Hematopoietic multipotent progenitor cell treated with erythropoietin and hydrocortisone succinate and interleukin-3 and kit ligand, for 8 days (in vitro differentiated cells): ENCODE results near the gene GNA15.
"Not testable (repeated sequence)": the region's sequence is repeated elsewhere in the genome, so short reads cannot be mapped to it uniquely, and the experiment has no call there.

ENCODE experiments used
- DNase-seq: peaks from one replicate; pipeline ENCODE4 v3.0.0-alpha.2; 2015

GNA15 gene

DNA sequence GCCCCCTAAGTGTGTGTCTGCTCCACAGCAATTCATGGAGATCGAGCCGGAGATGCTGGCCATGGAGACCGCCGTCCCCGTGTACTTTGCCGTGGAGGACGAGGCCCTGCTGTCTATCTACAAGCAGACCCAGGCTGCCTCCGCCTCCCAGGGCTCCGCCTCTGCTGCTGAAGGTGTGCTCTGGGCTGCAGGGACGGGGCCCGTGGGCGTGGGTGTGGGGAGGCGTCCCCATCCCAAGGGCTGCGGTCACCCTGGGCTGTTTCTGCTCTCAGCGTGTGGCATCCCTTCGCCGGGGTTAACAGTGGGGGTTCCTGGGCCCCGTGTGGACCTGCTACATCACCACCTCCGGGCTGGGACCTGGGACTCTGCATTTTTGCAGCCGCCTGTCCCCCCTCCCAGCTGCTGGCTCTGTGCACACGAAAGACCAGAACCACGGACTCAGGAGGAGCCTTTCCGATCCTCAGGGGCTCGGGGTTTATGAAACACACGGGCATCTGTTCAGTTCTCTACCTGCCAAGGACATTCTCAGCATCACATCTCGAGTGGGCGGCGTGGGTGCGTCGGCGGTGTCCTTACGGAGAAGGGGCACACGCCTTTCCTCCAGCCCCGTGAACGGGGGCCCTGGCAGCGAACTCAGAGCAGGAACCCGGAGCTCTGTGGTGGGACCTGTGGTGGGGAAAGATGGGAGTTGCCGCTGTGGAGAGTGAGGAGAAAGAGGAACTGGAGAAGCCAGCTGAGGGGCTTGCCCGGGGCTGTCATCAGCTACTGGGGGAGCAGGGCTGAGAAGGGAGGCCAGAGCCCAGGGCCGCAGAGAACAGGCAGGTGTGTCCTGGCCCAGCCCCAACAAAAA is 57.6 kb downstream of the GNA15 start:
- peak; percentile 62 for DNase-seq

DNA sequence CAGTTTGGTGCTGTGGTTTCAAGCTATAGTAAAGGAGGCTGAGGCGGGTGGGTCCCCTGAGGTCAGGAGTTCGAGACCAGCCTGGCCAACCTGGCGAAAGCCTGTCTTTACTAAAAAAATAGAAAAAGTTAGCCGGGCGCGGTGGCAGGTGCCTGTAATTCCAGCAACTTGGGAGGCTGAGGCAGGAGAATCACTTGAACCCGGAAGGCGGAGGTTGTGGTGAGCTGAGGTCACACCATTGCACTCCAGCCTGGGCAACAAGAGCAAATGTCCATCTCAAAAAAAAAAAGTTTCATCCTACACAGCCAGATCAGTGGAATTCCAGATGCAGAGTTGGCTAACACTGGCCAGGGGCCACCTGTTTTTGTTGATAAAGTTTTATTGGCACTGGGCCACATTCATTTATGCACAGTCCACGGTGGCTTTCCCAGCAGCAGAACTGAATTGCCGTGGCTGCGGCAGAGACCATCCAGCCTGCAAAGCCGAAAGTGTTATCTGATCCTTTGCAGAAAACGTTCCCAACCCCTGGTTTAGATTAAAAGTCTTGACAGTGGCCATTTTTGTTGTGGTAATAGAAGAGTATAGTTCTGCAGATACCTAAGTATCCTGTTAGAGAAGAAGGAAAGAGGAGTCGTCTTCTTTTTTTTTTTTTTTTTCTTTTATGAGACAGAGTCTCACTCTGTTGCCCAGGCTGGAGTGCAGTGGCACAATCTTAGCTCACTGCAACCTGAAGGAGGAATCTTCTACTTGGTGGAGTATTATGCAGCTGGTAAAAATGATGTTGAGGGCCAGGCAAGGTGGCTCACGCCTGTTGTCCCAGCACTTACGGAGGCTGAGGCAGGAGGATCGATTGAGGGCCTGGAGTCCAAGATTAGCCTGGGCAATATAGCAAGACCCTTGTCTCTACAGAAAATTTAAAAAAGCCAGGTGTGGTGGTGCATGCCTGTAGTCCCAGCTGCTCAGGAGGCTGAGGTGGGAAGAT is 58.6 kb downstream of the GNA15 start:
- peak; percentile 97 for DNase-seq

DNA sequence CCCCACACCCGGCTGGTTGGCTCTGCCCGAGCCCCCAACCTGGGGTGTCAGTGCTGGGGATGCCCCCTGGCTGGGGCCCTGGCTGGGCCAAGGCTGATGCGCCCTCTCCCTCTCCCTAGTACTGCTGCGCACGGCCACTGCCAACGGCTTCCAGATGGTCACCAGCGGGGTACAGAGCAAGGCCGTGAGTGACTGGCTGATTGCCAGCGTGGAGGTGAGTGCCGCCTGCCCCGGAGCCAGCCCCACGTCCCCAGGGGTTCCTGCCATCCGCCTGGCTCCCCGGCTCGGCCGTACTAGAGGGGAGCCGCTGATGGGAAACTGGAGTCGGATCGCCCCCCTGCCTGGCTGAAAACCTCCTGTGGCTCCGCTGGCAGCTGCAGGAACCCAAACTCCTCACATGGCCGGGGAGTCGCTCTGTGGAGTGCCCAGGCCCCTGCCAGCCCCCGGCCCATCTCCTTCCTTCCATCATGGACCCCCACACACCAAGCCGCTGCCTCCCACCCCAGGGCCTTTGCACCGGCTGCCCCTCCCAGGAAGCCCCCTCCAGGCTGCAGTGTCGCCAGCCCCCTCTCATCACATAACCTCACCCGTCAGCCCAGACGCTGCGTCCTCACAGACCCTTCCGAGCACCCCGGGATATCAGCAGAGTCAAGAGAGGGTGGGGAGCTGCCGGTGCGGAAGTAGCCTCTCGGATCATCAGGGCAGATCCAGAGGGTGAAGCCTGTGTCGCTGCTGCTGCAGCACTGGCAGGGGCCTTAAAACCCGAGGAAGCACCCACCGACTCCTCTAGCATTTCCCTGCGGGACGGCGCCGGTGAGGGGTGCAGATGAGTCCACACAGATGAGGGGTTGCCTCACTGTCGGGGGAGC is 60.5 kb downstream of the GNA15 start:
- no peak for DNase-seq

DNA sequence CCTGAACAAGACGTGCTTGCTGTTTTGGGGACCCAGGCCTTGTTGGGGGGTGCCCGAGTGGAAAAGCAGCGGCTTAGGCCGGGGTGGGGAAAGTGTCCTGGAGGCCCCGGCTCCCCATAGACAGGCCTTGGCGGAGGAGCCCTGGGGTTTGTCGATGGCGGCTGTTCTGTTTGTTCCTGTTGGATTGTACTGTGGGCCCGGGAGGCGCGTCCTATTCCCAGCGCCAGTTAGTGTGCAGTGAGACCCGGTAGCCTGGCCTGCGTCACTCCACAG is 61.0 kb downstream of the GNA15 start:
- no peak for DNase-seq

DNA sequence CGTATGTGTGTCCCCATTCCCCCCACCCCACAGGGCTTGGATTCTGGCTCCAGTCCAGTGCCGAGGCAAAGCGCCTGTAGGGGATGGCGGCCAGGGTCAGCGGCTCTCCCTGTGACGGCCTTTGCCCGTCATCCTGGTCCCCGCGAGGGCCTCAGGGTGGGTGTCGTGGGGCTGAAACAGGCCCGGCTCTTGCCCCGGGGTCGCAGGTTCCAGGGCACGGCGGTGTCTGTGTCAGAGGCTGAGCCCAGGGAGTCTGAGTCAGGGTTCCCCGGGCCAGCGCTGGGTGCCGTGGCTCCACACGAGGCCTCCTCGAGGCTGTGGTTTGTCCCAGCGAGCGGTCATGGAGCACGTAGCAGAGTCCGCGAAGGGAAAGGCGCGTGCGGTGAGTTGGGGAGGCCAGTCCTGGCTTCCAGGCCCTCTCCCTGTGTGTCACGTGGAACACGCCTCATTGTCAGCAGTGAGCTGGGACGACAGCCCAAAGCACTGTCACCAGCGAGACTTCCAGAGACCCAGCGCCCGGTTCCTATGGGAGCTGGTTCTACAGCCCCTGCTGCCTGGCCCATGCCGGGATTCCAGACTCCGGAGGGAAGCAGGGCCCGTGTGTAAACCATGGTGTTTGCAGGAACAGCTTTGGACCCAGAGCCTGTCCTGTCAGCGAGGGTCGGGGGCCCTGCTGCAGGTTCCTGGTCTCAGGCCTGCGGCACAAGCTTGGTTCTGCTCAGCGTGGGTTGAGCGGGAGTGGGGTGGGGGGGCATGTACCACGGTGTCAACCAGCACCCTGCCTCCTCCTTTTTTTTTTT is 63.3 kb downstream of the GNA15 start:
- no peak for DNase-seq

DNA sequence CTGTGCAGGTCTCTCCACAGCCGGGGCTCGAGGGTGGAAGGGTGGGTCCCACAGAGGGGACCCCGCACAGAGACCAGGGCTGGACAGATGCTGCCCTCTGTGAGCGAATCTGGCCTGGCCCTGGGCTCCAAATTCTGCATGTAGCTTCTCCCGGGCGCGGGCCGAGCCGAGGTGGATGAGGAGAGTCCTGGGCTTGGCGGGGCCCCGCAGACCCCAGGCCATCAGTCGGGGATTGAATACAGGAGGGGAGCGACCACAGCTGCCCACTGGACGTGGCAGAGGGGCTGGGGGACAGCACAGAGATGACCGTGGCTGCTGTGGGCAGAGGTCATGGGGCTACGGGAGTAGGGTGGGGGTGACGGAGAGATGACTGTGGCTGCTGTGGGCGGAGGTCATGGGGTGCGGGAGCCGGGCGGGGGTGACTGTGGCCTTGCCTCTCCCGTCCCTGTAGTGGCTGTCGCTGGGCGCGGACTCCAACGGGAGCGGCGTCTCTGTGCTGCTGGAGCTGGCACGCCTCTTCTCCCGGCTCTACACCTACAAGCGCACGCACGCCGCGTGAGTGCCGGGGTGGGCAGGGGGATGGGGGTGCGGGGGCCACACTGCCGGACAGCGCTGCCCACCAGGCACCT is 65.4 kb downstream of the GNA15 start:
- DNase-seq, result no peak

DNA sequence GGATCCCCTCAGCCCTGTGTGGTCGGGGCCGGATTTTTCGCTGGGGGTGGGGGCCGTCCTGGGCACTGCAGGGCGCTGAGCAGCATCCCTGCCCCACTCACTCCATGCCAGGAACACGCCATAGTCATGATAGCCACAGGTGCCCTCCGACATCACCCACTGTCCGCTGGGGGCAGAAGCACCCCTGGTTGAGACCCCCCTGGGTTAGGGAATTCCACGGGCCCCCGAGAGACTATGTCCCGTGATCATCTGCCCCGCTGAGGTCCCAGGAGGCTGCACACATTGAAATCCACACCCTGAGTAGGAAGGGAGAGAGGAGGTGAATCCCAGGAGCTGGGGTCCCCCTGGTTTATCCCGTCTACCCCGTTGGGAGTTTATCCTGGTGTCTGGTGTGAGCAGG is 66.1 kb downstream of the GNA15 start:
- no peak for DNase-seq

DNA sequence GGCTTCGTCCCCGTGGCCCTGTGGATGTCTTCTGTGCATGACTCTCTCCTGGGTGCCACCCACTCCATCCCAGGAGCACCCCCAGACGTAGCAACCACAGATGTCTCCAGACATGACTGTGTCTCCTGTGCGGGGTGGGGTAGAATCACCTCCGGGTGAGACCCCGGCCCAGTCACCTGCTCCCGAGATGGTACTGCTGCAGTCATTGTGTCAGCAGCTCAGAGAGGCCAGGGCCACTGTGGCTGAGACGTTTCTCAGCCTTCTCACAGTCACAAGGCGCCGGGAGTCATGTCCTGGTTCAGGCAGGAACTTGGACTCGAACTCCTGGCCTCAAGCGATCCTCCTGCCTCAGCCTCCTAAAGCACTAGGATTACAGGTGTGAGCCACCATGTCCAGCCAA is 66.5 kb downstream of the GNA15 start:
- no peak for DNase-seq

DNA sequence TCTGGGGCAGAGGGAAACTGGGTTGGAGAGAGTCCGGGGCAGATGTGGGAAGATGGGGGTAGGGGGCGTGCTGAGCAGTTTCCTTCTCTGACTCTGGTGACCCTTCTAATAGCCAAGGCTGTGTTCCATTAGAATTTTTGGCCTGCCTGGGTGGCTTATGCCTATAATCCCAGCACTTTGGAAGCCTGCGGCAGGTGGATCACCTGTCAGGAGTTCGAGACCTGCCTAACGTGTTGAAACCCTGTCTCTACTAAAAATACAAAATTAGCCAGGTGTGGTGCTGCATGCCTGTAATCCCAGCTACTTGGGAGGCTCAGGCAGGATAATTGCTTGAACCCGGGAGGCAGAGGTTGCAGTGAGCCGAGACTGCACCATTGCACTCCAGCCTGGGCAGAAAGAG is 67.1 kb downstream of the GNA15 start:
- DNase-seq, result not testable (repeated sequence)

DNA sequence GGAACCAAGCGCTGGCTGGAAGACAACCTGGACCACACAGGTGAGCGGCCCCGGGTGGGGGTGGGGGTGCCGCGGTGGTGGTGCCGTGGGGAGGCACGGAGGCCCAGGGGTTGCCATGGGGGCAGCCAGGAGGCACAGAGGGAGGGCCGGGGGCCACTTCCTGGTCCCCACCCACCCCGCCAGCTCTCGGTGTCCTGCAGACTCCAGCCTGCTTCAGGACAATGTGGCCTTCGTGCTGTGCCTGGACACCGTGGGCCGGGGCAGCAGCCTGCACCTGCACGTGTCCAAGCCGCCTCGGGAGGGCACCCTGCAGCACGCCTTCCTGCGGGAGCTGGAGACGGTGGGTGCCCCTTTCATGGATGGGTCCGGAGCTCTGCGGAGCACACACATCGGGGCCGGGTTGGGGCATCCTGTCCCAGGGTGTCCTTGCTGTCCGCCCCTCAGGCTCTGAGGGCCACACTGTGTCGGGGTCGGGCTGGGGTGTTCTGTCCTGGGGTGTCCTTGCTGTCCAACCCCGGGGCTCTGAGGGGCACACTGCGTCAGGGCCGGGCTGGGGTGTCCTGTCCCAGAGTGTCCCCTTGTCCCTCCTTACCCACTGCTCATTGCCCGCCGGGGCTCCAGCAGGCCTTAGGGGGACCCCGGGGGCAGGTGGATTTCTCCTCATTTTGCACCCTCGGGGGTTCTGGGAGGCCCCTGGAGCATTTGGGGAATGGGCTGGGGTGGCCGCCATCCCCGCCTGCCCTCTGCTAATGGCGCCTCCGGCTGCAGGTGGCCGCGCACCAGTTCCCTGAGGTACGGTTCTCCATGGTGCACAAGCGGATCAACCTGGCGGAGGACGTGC is 68.2 kb downstream of the GNA15 start:
- DNase-seq, result no peak

DNA sequence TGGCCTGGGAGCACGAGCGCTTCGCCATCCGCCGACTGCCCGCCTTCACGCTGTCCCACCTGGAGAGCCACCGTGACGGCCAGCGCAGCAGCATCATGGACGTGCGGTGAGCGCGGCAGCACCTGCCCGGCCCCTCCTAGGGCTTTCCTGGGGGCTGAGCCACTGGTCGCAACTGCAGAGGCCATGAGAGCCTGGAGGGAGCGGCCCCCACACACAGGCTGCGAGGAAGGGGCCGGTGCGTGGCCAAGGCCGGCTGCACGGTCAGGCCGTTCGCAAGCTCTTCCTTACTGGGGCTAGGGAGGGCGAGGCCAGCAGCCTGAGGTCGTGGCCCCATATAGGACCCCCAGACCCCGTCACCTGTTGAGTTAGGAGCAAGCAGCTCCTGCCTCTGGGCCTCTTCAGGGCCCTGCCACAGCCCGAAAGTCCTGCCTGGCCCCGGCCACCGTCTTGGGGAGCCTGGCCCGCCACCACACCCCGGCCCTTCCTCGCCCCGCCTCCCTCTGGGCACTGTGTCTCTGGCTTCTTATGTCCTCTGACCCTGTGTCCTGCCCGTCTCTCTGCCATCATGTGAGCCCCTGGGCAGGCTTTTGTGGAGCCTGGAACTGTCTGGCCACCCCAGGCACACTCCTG is 68.9 kb downstream of the GNA15 start:
- DNase-seq, result no peak

DNA sequence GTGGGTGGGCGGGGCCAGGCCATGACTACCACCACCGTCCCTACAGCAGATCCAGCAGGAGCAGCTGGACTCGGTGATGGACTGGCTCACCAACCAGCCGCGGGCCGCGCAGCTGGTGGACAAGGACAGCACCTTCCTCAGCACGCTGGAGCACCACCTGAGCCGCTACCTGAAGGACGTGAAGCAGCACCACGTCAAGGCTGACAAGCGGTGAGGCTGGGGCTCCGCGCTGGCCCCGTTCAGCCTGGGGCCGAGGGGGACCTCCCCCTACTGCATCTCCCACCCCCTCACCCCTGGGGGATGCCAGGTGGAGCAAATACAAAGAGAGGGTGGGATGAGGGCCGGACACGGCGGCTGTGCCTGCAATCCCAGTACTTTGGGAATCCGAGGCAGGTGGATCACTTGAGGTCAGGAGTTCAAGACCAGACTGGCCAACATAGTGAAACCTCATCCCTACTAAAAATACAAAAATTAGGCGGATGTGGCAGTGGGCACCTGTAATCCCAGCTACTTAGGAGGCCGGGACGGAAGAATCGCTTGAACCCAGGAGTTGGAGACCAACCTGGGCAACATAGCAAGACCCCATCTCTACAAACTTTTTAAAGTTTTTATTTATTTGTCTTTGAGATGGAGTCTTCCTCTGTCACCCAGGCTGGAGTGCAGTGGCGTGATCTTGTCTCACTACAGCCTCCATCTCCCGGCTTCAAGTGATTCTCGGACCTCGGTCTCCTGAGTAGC is 70.6 kb downstream of the GNA15 start:
- DNase-seq, result no peak

DNA sequence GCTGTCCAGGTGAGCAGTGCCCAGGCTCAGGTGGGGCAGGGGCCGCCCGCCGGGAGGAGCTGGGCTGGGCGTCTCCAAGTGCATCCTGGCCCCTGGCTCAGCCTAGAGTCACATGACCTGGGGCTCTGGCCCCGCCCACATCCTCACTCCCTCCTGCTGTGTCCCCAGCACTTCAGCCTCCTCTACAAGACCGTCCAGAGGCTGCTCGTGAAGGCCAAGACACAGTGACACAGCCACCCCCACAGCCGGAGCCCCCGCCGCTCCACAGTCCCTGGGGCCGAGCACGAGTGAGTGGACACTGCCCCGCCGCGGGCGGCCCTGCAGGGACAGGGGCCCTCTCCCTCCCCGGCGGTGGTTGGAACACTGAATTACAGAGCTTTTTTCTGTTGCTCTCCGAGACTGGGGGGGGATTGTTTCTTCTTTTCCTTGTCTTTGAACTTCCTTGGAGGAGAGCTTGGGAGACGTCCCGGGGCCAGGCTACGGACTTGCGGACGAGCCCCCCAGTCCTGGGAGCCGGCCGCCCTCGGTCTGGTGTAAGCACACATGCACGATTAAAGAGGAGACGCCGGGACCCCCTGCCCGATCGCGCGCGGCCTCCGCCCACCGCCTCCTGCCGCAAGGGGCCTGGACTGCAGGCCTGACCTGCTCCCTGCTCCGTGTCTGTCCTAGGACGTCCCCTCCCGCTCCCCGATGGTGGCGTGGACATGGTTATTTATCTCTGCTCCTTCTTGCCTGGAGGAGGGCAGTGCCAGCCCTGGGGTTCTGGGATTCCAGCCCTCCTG is 71.8 kb downstream of the GNA15 start:
- no peak for DNase-seq

DNA sequence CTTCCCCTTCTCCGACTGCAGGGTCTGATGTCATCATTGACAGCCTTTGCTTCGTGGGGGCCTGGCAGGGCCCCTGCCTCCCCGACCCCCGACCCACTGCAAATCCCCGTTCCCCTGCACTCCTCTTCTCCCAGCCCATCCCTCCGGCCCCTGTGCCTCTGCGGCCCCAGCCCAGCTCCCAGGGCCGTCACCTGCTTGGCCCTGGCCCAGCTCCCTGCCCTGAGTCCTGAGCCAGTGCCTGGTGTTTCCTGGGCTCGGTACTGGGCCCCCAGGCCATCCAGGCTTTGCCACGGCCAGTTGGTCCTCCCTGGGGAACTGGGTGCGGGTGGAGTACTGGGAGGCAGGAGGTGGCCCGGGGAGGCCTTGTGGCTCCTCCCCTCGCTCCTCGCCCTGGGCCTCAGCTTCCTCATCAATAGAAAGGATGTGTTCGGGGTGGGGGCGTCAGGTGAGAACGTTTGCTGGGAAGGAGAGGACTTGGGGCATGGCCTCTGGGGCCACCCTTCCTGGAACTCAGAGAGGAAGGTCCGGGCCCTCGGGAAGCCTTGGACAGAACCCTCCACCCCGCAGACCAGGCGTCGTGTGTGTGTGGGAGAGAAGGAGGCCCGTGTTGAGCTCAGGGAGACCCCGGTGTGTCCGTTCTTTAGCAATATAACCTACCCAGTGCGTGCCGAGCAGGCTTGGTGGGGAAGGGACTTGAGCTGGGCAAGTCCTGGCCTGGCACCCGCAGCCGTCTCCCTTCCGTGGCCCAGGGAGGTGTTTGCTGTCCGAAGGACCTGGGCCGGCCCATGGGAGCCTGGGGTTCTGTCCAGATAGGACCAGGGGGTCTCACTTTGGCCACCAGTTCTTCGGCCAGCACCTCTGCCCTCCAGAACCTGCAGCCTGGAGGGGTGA is 72.7 kb downstream of the GNA15 start:
- no peak for DNase-seq

DNA sequence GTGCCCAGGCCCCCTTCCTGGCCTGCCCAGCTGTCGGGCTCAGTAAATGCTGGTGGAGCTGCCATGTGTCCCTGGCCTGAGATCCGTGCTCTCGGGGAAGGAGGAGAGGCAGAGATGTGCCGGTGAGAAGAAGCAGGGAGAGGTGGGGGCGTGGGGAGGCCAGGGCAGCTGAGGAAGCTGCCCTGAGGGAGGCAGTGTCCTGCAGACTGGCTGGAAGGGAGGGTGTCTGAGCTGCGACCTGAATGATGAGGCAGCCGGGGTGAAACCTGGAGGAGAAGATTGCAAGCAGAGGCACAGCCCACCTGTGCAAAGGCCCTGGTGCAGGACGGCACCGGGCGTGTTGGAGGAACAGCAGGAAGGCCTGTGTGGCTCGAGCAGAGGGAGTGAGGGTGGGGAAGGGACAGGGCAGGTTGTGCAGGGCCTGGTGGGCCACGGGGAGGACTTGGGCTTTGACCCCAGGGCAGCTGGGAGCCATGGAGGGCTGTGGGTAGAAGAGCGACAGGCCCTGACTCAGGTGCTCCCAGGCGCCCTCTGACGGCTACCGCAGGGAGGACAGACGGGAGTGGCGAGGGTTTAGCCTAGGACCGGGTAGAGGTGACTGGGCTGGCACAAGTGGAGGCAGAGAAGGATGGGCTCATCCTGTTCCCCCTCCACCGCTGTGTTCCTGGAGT is 74.6 kb downstream of the GNA15 start:
- DNase-seq, result peak; percentile 70

DNA sequence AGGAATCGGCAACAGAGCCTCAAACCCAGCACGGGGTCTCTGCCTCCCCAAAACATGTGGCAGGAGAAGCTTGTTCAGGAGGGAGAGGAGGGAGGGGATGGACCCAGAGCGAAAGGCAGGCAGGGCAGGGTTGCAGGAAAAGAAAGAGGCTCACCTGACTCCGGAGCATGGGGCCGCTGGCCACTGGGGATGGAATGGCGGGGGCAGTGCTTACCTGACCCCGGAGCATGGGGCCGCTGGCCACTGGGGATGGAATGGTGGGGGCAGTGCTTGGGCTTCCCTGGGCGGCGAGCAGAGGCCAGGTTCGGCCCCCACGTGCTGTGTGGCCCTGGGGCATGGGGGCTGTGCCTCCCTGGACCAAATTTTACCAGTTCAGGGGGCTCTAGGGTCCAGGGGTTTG is 75.4 kb downstream of the GNA15 start:
- no peak for DNase-seq

DNA sequence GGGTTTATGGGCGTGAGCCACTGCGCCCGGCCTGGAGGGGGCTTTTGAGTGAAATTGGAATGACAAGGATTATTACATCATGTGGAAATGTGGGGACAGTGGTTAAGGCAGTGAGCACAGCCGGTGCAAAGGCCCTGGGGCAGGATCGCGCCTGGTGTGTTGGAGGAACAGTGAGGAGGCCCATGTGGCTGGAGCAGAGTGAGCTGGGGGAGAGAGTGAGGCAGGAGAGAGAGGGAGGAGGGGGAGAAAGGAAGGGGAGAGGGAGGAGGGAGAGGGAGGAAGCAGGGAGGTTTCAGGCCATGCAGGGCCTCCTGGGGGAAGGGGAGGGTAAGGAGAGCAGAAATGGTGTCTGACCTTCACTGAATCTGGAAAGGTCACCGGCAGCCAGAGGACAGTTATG is 77.3 kb downstream of the GNA15 start:
- DNase-seq, result no peak
